Smooth muscle cell (in vitro differentiated cells): ENCODE results near the gene NBPF6. TPM values are rescaled to one million over a fixed set of nuclear protein-coding genes. Genes with fewer than 3 reads are reported as not detected.
"Not testable (repeated sequence)": the region's sequence is repeated elsewhere in the genome, so short reads cannot be mapped to it uniquely, and the experiment has no call there.

Experiments used
- DNase-seq: peaks from one replicate; lab custom pipeline; 2025; ENCODE audit not compliant: unreplicated experiment; lab: John Stamatoyannopoulos, UW
- H2AFZ ChIP-seq: fragments of 200-600 bp; sonication (generic); 2 replicates; pipeline ENCODE4 v1.6.0; 2016; ENCODE audit warnings: antibody characterized with exemption, low read depth, mild to moderate bottlenecking
- H3F3A ChIP-seq: fragments of 200-600 bp; sonication (generic); 2 replicates; pipeline ENCODE4 v1.6.0; 2017; ENCODE audit warnings: antibody characterized with exemption, low read depth
- H3K27ac ChIP-seq: fragments of 200-600 bp; sonication (generic); 2 replicates; pipeline ENCODE4 v1.5.1; 2016; ENCODE audit warnings: low read depth, mild to moderate bottlenecking
- H3K27me3 ChIP-seq: fragments of 200-600 bp; sonication (generic); 2 replicates; pipeline ENCODE4 v1.6.1; 2016; ENCODE audit warnings: low read depth, mild to moderate bottlenecking
- H3K36me3 ChIP-seq: fragments of 200-600 bp; sonication (generic); 2 replicates; pipeline ENCODE4 v1.5.1; 2016; ENCODE audit warnings: low read depth
- H3K4me1 ChIP-seq: fragments of 200-600 bp; sonication (generic); 2 replicates; pipeline ENCODE4 v1.5.1; 2016; ENCODE audit warnings: low read depth
- H3K4me2 ChIP-seq: fragments of 200-600 bp; sonication (generic); 2 replicates; pipeline ENCODE4 v1.6.0; 2016; ENCODE audit warnings: mild to moderate bottlenecking
- H3K4me3 ChIP-seq: fragments of 200-600 bp; sonication (generic); 2 replicates; pipeline ENCODE4 v1.5.1; 2016; ENCODE audit warnings: mild to moderate bottlenecking
- H3K79me2 ChIP-seq: fragments of 200-600 bp; sonication (generic); 2 replicates; pipeline ENCODE4 v1.6.0; 2016; ENCODE audit warnings: low read depth, mild to moderate bottlenecking
- H3K9ac ChIP-seq: fragments of 200-600 bp; sonication (generic); 2 replicates; pipeline ENCODE4 v1.6.0; 2016; ENCODE audit warnings: low read depth
- H3K9me3 ChIP-seq: fragments of 200-600 bp; sonication (generic); replicated peaks from 2 replicates; pipeline ENCODE4 v1.5.1; 2016; ENCODE audit warnings: low read depth
- H4K20me1 ChIP-seq: fragments of 200-600 bp; sonication (generic); 2 replicates; pipeline ENCODE4 v1.6.0; 2016; ENCODE audit warnings: low read depth
- WGBS: methylation state at CpG from one replicate; pipeline ENCODE4 v1.1.7; 2016; ENCODE audit warnings: low lambda C conversion rate; 5-methylcytosine and 5-hydroxymethylcytosine counted together
- polyA plus RNA-seq: library from polyadenylated mRNA; unstranded; fragments of >200 nt; fragmentation: Nextera tagmentation; extraction: Ambion mirVana; gene quantifications from 2 replicates; pipeline ENCODE4 v1.2.1, GENCODE V29; 2016
- total RNA-seq: library from RNA; depleted of rRNA; stranded (reverse); fragments of >200 nt; gene quantifications from 2 replicates; pipeline ENCODE4 v1.2.3, GENCODE V29; 2014
- TF ChIP-seq, protein P1 (sequence below): fragments of 200-600 bp; sonication (generic); IDR thresholded peaks from 2 replicates; pipeline ENCODE4 v1.5.1; 2017; ENCODE audit warnings: borderline replicate concordance, mild to moderate bottlenecking, antibody characterized with exemption; ENCODE audit not compliant: insufficient read depth, poor library complexity, severe bottlenecking

NBPF6 gene
- total and polyA plus RNA-seq, 2 experiments from 2014 or later = not detected

DNA sequence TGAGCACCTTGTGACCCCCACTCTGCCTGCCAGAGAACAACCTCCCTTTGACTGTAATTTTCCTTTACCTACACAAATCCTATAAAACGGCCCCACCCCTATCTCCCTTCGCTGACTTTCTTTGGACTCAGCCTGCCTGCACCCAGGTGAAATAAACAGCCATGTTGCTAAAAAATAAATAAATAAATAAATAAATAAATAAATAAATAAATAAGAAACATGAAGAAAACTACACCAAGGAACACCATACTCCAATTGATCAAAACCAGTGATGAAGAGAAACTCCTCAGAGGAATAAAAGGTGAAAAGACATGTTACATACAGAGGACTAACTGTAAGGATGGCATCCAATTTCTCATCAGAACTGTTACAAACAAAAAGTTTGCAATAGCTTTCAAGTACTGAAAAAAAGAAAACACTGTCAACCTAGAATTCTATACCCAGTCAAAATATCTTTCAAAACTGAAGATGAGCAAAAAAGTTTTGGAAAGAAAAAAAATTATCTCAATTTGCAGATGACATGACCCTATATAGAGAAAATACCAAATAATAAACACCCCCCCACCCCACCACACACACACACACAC lies 28.4 kb downstream of the NBPF6 start:
- Histone ChIP-seq H3K79me2 (no peaks in the 10 kb centered on the region), H3K4me1 (no peaks in the 10 kb centered on the region), H4K20me1 (no peaks in the 10 kb centered on the region), H3K4me2 (no peak overlapping the region), H3K36me3 (no peaks in the 10 kb centered on the region), H3F3A (no peaks in the 10 kb centered on the region), H3K27ac (no peak overlapping the region), H3K27me3 (no peaks in the 10 kb centered on the region), H3K9ac (no peak overlapping the region), H2AFZ (no peak overlapping the region), H3K9me3 (no peaks in the 10 kb centered on the region), H3K4me3 (no peak overlapping the region)
- WGBS = 82% methylated on average over 2 of the region's 2 CpGs
- no peak for DNase-seq
- TF ChIP-seq, protein P1, sequence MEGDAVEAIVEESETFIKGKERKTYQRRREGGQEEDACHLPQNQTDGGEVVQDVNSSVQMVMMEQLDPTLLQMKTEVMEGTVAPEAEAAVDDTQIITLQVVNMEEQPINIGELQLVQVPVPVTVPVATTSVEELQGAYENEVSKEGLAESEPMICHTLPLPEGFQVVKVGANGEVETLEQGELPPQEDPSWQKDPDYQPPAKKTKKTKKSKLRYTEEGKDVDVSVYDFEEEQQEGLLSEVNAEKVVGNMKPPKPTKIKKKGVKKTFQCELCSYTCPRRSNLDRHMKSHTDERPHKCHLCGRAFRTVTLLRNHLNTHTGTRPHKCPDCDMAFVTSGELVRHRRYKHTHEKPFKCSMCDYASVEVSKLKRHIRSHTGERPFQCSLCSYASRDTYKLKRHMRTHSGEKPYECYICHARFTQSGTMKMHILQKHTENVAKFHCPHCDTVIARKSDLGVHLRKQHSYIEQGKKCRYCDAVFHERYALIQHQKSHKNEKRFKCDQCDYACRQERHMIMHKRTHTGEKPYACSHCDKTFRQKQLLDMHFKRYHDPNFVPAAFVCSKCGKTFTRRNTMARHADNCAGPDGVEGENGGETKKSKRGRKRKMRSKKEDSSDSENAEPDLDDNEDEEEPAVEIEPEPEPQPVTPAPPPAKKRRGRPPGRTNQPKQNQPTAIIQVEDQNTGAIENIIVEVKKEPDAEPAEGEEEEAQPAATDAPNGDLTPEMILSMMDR = no peak

DNA sequence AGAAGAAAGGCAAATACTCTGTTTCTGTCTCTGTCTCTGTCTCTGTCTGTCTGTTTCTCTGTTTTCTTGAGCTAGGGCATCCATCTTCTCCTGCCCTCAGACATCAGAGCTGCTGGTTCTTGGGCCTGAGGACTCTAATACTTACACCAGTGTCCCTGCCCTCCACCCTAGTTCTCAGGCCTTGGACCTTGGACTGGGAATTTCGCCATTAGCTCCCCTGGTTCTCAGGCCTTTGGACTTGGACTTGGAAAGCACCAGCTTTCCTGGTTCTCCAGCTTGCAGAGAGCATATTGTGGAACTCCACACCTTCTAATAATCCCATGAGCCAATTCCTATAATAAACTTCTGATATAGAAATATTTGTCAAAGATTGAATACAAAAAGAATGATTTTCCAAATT lies 32.6 kb downstream of the NBPF6 start:
- no peaks in the 10 kb centered on the region for H4K20me1 ChIP-seq
- no peaks in the 10 kb centered on the region for H3K79me2 ChIP-seq
- no peaks in the 10 kb centered on the region for H3F3A ChIP-seq
- TF ChIP-seq, protein P1 = no peak
- H3K36me3 ChIP-seq = no peaks in the 10 kb centered on the region
- H3K27ac ChIP-seq = no peak overlapping the region
- WGBS = 83% methylated on average over 1 of the region's 1 CpG
- no peak for DNase-seq
- H3K4me1 ChIP-seq = no peaks in the 10 kb centered on the region
- H3K9me3 ChIP-seq = no peaks in the 10 kb centered on the region
- no peak overlapping the region for H3K9ac ChIP-seq
- no peak overlapping the region for H3K4me2 ChIP-seq
- no peaks in the 10 kb centered on the region for H3K27me3 ChIP-seq
- no peak overlapping the region for H3K4me3 ChIP-seq
- no peak overlapping the region for H2AFZ ChIP-seq

DNA sequence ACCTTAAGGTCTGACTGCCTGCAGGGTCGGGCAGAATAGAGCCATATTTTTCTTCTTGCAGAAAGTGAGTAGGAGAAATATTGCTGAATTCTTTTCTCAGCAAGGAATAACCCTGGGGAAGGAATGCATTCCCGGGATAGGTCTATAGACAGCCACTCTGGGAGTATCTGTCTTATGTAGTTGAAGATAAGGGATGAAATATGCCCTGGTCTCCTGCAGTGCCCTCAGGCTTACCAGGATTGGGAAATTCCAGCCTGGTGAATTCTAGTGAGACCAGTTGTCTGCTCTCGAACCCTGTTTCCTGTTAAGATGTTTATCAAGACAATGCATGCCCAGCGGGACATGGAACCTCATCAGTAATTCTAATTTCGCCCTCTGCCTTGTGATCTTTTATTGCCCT lies 35.8 kb downstream of the NBPF6 start:
- not testable (repeated sequence) for H3K4me1 ChIP-seq, DNase-seq, H3K27ac ChIP-seq, H3K27me3 ChIP-seq, H2AFZ ChIP-seq, H3F3A ChIP-seq, H3K9ac ChIP-seq, H3K4me2 ChIP-seq, H3K36me3 ChIP-seq, H3K79me2 ChIP-seq, H4K20me1 ChIP-seq, H3K4me3 ChIP-seq, H3K9me3 ChIP-seq
- 84% methylated on average over 5 of the region's 5 CpGs for WGBS

DNA sequence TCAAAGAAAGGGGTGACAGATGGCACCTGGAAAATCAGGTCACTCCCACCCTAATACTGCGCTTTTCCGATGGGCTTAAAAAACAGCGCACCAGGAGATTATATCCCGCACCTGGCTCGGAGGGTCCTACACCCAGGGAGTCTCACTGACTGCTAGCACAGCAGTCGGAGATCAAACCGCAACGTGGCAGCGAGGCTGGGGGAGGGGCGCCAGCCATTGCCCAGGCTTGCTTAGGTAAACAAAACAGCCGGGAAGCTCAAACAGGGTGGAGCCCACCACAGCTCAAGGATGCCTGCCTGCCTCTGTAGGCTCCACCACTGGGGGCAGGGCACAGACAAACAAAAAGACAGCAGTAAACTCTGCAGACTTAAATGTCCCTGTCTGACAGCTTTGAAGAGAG lies 36.6 kb downstream of the NBPF6 start:
- H3K27ac ChIP-seq, H3K4me3 ChIP-seq, H3K9ac ChIP-seq, H3K27me3 ChIP-seq, H3K9me3 ChIP-seq, H3F3A ChIP-seq, DNase-seq, H3K4me1 ChIP-seq, H3K4me2 ChIP-seq, H2AFZ ChIP-seq, H3K36me3 ChIP-seq, H4K20me1 ChIP-seq, H3K79me2 ChIP-seq: not testable (repeated sequence)
- WGBS = 92% methylated on average over 11 of the region's 11 CpGs

DNA sequence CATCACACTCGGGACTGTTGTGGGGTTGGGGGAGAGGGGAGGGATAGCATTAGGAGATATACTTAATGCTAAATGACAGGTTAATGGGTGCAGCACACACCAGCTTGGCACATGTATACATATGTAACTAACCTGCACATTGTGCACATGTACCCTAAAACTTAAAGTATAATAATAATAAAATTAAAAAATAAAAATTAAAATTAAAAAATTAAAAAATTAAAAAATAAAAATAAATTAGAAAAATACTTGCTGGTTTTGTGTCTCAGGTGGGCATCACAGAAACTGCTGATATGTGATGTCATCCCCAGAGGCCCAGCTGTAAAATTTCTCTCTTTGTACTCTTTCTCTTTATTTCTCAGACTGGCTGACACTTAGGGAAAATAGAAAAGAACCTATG lies 44.9 kb downstream of the NBPF6 start:
- H2AFZ ChIP-seq, H4K20me1 ChIP-seq, H3K4me1 ChIP-seq, H3K4me2 ChIP-seq, H3K9me3 ChIP-seq, H3F3A ChIP-seq, H3K27ac ChIP-seq, H3K79me2 ChIP-seq, H3K27me3 ChIP-seq, H3K36me3 ChIP-seq, H3K9ac ChIP-seq, DNase-seq, H3K4me3 ChIP-seq: not testable (repeated sequence)
- WGBS = 88% methylated on average over 1 of the region's 1 CpG

DNA sequence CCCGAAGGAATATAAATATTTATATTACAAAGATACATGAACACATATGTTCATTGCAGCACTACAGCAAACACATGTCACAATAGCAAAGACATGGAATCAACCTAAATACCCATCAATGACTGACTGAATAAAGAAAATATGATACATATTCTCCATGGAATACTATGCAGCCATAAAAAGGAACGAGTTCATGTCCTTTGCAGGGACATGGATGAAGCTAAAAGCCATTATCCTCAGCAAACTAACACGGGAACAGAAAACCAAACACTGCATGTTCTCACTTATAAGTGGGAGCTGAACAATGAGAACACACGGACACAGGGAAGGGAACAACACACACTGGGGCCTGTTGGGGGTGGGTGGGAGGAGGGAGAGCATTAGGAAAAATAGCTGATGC lies 46.7 kb downstream of the NBPF6 start:
- H3K4me2 ChIP-seq, H3K9me3 ChIP-seq, H2AFZ ChIP-seq, H3K9ac ChIP-seq, H3F3A ChIP-seq, H4K20me1 ChIP-seq, H3K27ac ChIP-seq, H3K4me1 ChIP-seq, DNase-seq, H3K36me3 ChIP-seq, H3K4me3 ChIP-seq, H3K79me2 ChIP-seq, H3K27me3 ChIP-seq: not testable (repeated sequence)
- 84% methylated on average over 3 of the region's 4 CpGs for WGBS
